HPDE6-E6E7 (cell line): ENCODE measurements around the gene BCKDHB.
A peak's percentile ranks its signal among the peaks of the same experiment; 100 is the strongest.

Experiments
- DNase-seq: peaks from one replicate; pipeline ENCODE4 v3.0.0; 2011; ENCODE audit warnings: missing footprints; ENCODE audit errors: extremely low spot score

BCKDHB gene

GRCh38 chr6:80148220-80148619, 41.7 kb downstream of the BCKDHB start:
- DNase-seq, result no peak

GRCh38 chr6:80151635-80152034, 45.2 kb downstream of the BCKDHB start:
- DNase-seq, result no peak

GRCh38 chr6:80154160-80154559, 47.7 kb downstream of the BCKDHB start:
- DNase-seq, result no peak

GRCh38 chr6:80156221-80156620, 49.8 kb downstream of the BCKDHB start:
- DNase-seq, result no peak

DNA sequence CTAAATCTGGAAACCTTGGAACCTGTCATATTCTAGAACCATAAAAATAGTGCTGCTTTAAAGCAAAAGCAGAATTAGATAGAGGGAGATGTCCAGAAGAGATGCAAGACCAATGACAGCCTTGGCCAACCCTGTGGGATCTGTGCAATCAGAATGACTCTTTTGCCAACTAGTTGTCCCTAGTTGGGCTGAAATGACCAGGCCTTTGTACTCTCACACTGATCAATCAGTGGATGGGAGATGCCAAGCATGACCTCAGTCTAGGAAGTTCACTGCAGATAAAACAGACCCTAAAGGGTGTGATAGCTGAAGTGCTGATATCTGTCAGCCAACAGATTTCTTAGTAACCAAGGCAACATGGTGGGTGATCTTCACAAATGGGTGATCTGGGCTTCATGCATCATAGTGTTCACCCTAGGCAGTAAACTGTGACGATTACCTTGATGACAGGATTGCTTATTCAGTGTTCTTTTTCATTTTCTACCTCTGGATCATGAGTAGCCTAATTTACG, 52.1 kb downstream of the BCKDHB start:
- no peak for DNase-seq

- DNase-seq, result no peak
Observed at GRCh38 chr6:80161434-80161833, 55.0 kb downstream of the BCKDHB start.

- peak; percentile 48 for DNase-seq
Observed at GRCh38 chr6:80163754-80164187, 57.3 kb downstream of the BCKDHB start.

DNA sequence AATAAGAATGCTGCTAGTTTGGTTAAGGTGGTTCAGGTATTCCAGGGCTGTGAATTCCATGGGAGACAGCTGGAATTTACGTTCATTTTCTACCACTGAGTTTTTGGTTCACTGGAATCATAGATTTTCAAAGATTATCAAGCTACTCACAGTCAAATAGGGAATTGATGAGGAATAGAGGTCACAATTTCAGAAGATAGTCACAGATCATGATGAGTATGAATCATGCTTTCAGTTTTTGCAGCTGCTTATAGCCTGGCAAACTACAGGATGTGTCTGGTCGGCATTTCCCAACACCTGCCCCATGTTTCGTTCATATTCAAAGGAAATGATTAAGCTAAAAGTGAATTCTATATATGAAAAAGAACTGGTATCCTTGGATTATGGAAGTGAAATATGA, 58.7 kb downstream of the BCKDHB start:
- DNase-seq, result peak; percentile 17

- DNase-seq, result no peak
Observed at GRCh38 chr6:80165819-80166218, 59.3 kb downstream of the BCKDHB start.

DNA sequence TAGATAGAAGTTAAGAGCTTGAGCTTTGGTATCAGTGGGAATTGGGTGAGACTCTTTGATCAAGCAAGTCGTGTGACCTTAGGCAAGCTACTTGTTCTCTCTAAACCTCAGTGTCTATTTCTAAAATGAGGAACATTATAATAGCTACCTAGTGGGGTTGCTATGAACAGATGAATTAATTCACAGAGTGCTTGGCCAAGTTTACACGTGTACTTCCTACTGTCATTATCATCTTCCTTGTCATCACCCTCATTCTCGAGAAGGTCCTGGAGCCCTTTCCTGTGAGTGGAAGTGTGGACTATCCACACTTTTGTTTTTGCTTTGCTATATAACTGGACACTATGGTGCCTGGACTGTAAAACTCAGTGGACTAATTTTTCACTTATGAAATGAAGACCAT, 64.0 kb downstream of the BCKDHB start:
- DNase-seq, result no peak

DNA sequence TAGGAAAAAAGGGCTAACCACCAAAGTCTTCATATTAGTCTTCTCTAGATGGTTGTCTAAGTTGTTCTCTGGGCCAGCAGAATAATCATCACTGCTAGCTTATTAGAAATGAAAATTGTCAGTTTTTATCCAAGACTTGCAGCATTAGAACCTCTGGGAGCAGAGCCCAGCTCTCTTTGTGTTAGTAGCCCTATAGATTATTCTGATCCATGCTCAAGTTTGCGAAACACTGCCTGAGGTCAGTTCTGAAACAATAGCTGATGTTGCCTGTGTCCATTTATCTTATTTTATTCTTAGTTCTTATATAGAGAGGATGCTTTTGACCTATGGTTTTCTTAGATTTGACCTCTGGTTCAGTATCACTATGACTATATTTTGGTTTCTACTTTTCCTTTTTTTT, 66.9 kb downstream of the BCKDHB start:
- DNase-seq, result no peak

GRCh38 chr6:80174900-80175572, 68.6 kb downstream of the BCKDHB start:
- DNase-seq, result no peak

DNA sequence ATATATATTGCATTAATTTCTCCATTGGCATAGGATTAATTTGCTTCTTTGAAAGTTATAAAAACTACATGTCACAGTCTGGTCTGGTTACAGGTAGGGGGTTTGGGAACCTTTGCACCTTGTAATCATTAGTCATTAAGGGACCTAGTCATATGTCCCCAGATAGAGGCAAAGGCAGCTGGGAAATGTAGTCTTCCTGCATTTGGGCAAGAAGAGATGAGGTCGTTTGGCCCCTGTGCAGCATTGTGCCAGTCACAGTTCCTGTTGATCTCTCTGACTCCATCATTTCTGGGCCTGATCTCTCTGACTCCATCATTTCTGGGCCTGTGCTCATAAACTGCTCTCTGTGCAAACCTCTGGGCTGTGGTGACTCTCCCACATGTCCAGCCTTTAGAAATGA, 73.2 kb downstream of the BCKDHB start:
- DNase-seq, result no peak

DNA sequence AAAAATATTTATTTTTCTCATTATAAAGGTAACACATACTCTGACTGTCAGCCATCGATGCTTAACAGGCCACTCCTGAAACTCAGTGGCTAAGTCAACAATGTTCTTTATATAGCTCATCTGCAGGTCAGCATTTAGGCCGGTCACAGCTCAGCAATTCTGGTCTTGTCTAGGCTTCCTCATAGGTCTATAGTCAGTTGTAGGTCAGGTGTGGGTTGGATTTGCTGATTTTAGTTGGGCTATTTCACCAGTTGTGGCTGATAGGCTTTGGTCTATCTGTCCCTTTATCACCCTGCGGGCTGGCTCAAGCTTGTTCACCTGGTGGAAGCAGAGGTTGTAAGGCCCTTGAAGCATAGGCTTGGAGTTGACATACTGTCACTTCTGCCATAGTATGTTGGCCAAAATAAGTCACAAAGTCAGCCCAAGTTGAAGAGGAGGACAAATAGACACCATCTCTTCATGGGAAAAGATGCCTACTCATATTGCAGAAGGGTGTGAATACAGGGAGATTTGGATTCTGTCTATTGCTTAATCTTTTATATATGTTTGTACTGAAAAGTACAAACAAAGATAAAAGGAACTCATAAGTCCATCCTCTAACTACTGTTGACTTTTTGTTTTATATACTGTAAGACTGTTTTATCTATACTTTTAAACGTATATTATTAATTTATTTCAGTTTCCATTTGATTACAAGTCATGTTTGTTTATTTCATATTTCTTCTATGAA, 75.0 kb downstream of the BCKDHB start:
- no peak for DNase-seq

DNA sequence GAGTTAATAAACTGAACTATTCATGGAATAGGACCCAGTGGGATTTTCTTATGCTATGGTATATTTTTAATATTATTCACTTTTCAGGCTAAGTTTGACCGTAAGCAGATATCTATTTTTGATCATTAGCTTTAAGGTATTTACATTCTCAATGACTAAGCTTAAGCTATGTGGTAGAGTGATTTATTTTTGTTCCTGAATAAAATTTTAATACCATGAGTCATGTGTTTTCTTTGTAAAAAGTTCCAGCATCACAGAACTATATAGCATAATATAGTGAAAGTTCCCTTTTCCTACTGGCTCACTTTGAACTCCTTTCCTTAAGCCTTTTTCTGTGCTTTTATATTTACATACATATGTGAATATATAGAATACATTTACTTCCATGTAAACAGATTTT, 75.8 kb downstream of the BCKDHB start:
- peak; percentile 16 for DNase-seq

DNA sequence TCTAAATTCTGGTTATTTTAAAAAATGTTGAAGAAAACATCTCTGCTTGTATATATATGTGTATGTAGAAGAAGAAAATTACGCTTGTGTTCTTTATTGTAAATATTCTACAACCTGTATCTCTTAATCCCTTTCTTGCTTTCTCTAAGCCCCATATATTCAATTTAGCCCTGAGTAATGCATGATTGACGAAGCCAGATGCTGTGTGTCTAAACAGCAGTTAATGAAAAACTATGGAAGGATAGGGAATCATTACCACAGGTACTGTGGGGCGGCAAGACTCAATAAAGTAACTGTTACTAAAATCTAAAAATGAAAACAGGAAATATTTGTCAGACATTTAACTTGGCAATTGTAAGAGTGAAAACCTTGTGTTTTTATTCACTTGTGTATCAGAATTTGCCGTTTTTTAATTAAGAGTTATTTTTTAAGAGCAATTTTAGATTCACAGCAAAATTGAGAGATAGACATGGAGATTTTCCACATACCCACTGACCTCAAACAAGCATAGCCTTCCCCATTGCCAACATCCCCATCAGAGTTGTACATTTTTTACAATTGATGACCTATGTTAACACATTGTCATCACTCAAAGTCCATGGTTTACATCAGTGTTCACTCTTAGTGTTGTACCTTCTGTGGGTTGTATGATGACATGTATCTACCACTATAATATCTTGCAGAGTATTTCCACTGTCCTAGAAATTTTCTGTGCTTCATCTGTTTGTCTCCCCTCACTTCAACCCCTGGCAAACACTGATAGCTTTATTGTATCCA, 76.7 kb downstream of the BCKDHB start:
- no peak for DNase-seq

- no peak for DNase-seq
Observed at GRCh38 chr6:80185492-80185891, 79.0 kb downstream of the BCKDHB start.

GRCh38 chr6:80186082-80186481, 79.6 kb downstream of the BCKDHB start:
- DNase-seq, result no peak

DNA sequence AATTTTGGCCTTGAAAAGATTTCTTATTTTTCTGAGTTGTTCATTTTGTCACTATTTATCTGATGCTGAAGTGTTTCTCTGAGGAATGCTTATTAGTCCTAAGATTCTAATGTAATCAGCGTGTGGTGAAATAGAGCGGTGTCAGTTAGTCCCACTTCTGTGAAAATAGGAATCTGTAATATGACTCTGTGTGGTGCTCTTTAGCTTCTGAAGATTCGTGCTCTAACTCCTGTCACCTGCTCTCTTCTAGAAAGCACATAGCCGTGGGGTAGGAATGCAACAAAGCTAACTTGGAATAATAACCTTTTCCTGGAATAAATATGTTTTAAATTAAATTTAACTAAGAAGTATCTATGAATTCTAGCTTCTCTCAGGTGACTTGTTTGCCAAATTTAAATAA, 90.4 kb downstream of the BCKDHB start:
- no peak for DNase-seq

- no peak for DNase-seq
Observed at GRCh38 chr6:80197474-80197873, 91.0 kb downstream of the BCKDHB start.

GRCh38 chr6:80197986-80198385, 91.5 kb downstream of the BCKDHB start:
- DNase-seq, result no peak

DNA sequence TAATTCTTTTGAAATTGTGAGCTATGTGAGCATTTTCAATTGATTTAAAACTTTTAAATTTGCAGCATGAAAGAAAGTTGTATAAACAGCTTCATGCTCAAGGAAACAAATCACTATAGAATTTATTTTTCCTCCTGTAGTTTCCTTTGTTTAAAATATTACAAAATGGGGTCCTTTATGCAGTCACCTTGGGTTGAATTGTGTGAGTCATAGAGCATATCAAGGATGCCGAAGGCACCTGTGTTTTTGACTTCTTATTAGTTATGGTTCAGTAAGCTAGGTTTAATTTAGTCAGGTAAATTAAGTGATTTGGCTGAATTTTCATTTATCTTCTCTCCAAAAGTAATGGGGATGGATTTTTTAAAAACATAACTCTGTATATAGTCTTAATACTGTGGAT, 96.8 kb downstream of the BCKDHB start:
- no peak for DNase-seq

DNA sequence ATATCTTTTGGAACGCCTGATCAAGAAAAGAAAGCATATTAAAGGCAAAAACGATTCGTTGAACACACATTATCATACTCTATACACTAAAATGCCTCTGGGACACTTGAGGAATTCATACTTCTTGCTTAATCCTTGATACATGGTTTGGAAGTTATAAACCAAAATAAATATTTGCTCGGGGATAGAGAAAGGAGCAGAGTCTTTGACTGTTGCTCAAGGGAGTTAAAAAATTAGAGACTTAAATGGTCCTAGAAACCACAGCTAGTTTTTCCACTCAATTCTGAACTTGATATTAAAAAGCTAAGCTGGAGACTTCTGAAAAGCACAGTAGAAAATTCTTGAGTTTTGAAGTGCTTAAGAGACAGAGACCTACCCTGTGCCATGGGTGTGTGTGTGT, 98.9 kb downstream of the BCKDHB start:
- DNase-seq, result no peak
